Hepatocyte (in vitro differentiated cells): ENCODE results near the gene LHFPL4. TPM values are rescaled to one million over a fixed set of nuclear protein-coding genes. Genes with fewer than 3 reads are reported as not detected.
"Not testable (repeated sequence)": the region's sequence is repeated elsewhere in the genome, so short reads cannot be mapped to it uniquely, and the experiment has no call there.

Experiments used
- DNase-seq: peaks from one replicate; pipeline ENCODE4 v3.0.0-alpha.2; 2016; ENCODE audit warnings: low spot score
- H2AFZ ChIP-seq: fragments of 200-600 bp; sonication (generic); 2 replicates; pipeline ENCODE4 v1.6.0; 2016; ENCODE audit warnings: antibody characterized with exemption, mild to moderate bottlenecking
- H3K27ac ChIP-seq: fragments of 200-600 bp; sonication (generic); 2 replicates; pipeline ENCODE4 v1.5.1; 2016; ENCODE audit warnings: mild to moderate bottlenecking
- H3K27me3 ChIP-seq: fragments of 200-600 bp; sonication (generic); 2 replicates; pipeline ENCODE4 v1.6.1; 2016
- H3K36me3 ChIP-seq: fragments of 200-600 bp; sonication (generic); replicated peaks from 2 replicates; pipeline ENCODE4 v1.5.1; 2016; ENCODE audit warnings: low read depth; ENCODE audit not compliant: insufficient read depth
- H3K4me1 ChIP-seq: fragments of 200-600 bp; sonication (generic); 2 replicates; pipeline ENCODE4 v1.5.1; 2016; ENCODE audit warnings: mild to moderate bottlenecking, moderate library complexity; ENCODE audit not compliant: insufficient read depth
- H3K4me2 ChIP-seq: fragments of 200-600 bp; sonication (generic); 2 replicates; pipeline ENCODE4 v1.6.0; 2016
- H3K4me3 ChIP-seq: fragments of 200-600 bp; sonication (generic); 2 replicates; pipeline ENCODE4 v1.5.1; 2016; ENCODE audit warnings: mild to moderate bottlenecking
- H3K79me2 ChIP-seq: fragments of 200-600 bp; sonication (generic); 2 replicates; pipeline ENCODE4 v1.6.0; 2017; ENCODE audit warnings: mild to moderate bottlenecking
- H3K9me2 ChIP-seq: fragments of 200-600 bp; sonication (generic); replicated peaks from 2 replicates; pipeline ENCODE4 v1.6.0; 2017; ENCODE audit warnings: mild to moderate bottlenecking; ENCODE audit not compliant: insufficient read depth
- H3K9me3 ChIP-seq: fragments of 200-600 bp; sonication (generic); 2 replicates; pipeline ENCODE4 v1.5.1; 2016; ENCODE audit warnings: low read depth, mild to moderate bottlenecking
- H4K20me1 ChIP-seq: fragments of 200-600 bp; sonication (generic); 2 replicates; pipeline ENCODE4 v1.6.0; 2016; ENCODE audit warnings: mild to moderate bottlenecking; ENCODE audit not compliant: insufficient read depth, poor library complexity, severe bottlenecking
- EZH2 ChIP-seq: fragments of 200-600 bp; sonication (generic); IDR thresholded peaks from 2 replicates; pipeline ENCODE4 v1.6.1; 2016; ENCODE audit warnings: antibody characterized with exemption, mild to moderate bottlenecking, borderline replicate concordance
- EZH2phosphoT487 ChIP-seq: fragments of 200-600 bp; sonication (generic); IDR thresholded peaks from one replicate; pipeline ENCODE4 v1.6.1; 2018; ENCODE audit warnings: antibody characterized with exemption, mild to moderate bottlenecking, low read depth, moderate library complexity; ENCODE audit not compliant: unreplicated experiment, severe bottlenecking
- WGBS: methylation state at CpG from one replicate; pipeline ENCODE4 v1.1.6; 2016; ENCODE audit warnings: low lambda C conversion rate; ENCODE audit errors: missing lambda C conversion rate; 5-methylcytosine and 5-hydroxymethylcytosine counted together
- polyA plus RNA-seq: library from polyadenylated mRNA; unstranded; fragments of >200 nt; fragmentation: Nextera tagmentation; extraction: Ambion mirVana; gene quantifications from 2 replicates; pipeline ENCODE4 v1.2.1, GENCODE V29; 2016
- total RNA-seq: library from RNA; depleted of rRNA; stranded (reverse); fragments of >200 nt; gene quantifications from 2 replicates; pipeline ENCODE4 v1.2.3, GENCODE V29; 2014
- TF ChIP-seq, protein P1 (sequence below): fragments of 200-600 bp; sonication (generic); IDR thresholded peaks from 2 replicates; pipeline ENCODE4 v1.5.1; 2016; ENCODE audit warnings: antibody characterized with exemption, mild to moderate bottlenecking; ENCODE audit not compliant: poor library complexity

The LHFPL4 gene
- total and polyA plus RNA-seq, 2 experiments from 2014 or later: 0.34 TPM; not detected in 1

DNA sequence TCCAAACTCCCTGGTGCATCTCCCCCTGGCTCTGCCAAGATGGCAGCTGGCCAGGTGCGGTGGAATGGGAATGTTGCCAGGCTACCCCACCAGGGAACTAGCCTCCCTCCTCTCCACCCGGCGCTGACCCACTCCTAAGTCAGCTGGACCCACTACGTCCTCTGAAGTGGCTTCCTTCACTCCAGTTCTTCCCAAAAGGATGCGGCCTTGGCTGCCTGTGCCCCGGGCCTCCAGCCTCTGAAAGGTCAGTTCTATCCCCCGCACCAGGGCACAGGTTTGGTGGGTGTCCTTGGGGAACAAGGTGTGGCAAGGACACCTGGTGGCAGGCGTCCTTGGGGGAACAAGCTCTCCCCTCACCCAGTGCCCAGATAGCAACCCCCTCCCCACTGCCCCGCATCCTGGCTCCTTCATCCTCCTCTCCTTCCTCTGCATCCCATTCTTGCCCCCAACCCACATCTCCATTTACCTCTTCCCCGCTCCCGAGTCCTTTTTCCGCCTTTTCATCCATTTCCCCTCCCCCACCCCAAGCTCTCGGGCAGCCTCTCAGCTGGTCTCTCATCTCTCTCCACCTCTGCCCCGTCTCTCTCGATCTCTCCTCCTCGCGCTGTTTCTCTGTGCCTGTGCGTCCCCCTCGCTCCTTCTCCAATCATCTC, 54.0 kb downstream of the LHFPL4 start:
- no peak overlapping the region for H2AFZ ChIP-seq

DNA sequence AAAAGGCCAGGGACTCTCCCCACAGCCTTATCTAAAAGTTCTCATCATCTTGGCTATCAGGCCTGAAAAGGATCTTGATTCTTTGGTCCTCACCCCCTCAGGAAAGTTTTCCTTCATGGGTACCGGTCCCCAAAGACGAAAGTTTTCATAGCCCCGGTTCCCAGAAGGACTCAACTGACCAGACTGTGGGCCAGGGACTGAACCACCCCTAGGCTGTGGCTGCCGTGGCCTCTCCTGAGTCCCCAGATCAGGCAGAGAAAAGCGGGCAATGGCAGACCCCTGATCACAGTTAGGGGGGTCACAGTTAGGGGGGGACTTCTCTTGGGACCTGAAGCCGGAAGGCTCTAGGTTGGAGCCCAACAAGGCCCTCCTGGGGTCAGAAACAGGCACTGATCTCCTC, 54.8 kb downstream of the LHFPL4 start:
- no peaks in the 10 kb centered on the region for H3K79me2 ChIP-seq
- 94% methylated on average over 6 of the region's 6 CpGs for WGBS
- H3K36me3 ChIP-seq: no peaks in the 10 kb centered on the region
- no peak overlapping the region for H3K4me2 ChIP-seq
- no peaks in the 10 kb centered on the region for H4K20me1 ChIP-seq
- H3K4me1 ChIP-seq: no peaks in the 10 kb centered on the region
- H2AFZ ChIP-seq: no peak overlapping the region
- H3K9me3 ChIP-seq: no peaks in the 10 kb centered on the region
- no peak overlapping the region for H3K4me3 ChIP-seq
- no peaks in the 10 kb centered on the region for H3K9me2 ChIP-seq
- H3K27ac ChIP-seq: no peak overlapping the region
- no peak for DNase-seq
- TF ChIP-seq, protein P1, sequence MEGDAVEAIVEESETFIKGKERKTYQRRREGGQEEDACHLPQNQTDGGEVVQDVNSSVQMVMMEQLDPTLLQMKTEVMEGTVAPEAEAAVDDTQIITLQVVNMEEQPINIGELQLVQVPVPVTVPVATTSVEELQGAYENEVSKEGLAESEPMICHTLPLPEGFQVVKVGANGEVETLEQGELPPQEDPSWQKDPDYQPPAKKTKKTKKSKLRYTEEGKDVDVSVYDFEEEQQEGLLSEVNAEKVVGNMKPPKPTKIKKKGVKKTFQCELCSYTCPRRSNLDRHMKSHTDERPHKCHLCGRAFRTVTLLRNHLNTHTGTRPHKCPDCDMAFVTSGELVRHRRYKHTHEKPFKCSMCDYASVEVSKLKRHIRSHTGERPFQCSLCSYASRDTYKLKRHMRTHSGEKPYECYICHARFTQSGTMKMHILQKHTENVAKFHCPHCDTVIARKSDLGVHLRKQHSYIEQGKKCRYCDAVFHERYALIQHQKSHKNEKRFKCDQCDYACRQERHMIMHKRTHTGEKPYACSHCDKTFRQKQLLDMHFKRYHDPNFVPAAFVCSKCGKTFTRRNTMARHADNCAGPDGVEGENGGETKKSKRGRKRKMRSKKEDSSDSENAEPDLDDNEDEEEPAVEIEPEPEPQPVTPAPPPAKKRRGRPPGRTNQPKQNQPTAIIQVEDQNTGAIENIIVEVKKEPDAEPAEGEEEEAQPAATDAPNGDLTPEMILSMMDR: no peak
- no peak for TF ChIP-seq EZH2phosphoT487
- TF ChIP-seq EZH2: no peak
- H3K27me3 ChIP-seq: peaks cover 30% of the 10 kb centered on the region

More for the DNA sequence above, 54.0 kb downstream of the LHFPL4 start:
- no peak overlapping the region for H3K4me3 ChIP-seq
- peaks cover 30% of the 10 kb centered on the region for H3K27me3 ChIP-seq
- no peaks in the 10 kb centered on the region for H3K9me3 ChIP-seq
- H3K79me2 ChIP-seq: no peaks in the 10 kb centered on the region
- H3K9me2 ChIP-seq: no peaks in the 10 kb centered on the region
- H3K4me1 ChIP-seq: no peaks in the 10 kb centered on the region
- TF ChIP-seq EZH2 (no peak), EZH2phosphoT487 (no peak)
- TF ChIP-seq, protein P1: no peak
- no peak for DNase-seq
- no peaks in the 10 kb centered on the region for H3K36me3 ChIP-seq
- 46% methylated on average over 16 of the region's 19 CpGs for WGBS
- no peaks in the 10 kb centered on the region for H4K20me1 ChIP-seq
- peak overlapping the region; percentile 66 for H3K4me2 ChIP-seq
- no peak overlapping the region for H3K27ac ChIP-seq

DNA sequence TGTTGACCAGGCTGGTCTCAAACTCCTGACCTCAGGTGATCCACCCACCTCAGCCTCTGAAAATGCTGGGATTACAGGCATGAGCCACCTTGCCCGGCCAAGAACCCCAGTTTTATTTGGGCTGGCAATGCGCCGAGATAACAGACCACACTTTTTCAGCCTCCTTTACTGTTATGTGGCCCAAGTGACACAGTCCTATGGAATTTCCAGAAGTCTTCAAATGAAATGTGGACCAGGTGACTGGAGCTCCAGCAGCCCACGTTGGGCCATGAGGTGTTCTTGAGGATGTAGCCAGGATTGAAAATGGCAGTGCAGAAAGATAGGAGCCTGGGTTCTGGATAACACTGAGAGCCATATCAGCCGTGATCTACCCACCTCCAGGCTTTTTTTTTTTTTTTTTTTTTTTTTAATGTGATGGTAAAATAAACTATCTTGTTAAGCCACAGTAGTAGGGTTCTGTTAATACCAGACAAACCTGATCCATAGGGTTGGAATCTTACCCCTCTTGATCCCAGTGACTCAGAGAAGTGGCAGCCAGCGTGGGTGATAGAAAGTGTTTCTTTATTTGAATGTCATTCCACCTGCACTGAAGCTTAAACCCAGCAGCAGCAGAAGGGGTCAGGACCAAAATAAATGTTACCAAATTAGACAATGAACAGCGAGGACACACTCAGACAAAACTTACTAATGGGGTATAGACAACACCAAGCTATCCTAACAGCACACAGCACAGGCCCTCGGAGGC, 55.6 kb downstream of the LHFPL4 start:
- no peak overlapping the region for H3K4me3 ChIP-seq
- H3K27ac ChIP-seq: no peak overlapping the region
- DNase-seq: no peak
- no peaks in the 10 kb centered on the region for H4K20me1 ChIP-seq
- no peaks in the 10 kb centered on the region for H3K79me2 ChIP-seq
- no peaks in the 10 kb centered on the region for H3K9me2 ChIP-seq
- no peak overlapping the region for H3K4me2 ChIP-seq
- H3K9me3 ChIP-seq: no peaks in the 10 kb centered on the region
- no peaks in the 10 kb centered on the region for H3K4me1 ChIP-seq
- H3K27me3 ChIP-seq: peaks cover 30% of the 10 kb centered on the region
- TF ChIP-seq EZH2: no peak
- WGBS: 82% methylated on average over 8 of the region's 8 CpGs
- H3K36me3 ChIP-seq: no peaks in the 10 kb centered on the region
- no peak overlapping the region for H2AFZ ChIP-seq

DNA sequence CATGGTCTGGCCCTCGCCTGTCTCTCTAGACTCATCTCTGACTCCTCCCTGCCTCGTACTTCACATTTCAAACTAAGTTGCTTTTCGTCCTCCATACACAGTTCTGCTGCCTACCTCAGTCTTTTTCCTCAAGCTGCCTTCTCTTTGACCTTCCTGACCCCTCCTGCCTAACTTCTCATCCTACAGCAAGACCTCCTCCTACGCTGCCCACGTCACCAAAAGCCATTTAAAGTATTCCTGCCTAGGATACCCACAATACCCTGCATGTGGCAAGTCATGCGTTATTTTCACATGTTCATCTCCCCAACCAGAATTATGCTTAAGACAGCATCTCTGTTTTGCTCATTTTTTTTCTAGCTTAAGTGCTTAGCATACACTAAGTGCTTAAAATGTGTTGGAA, 56.7 kb downstream of the LHFPL4 start:
- TF ChIP-seq, protein P1: no peak
- TF ChIP-seq EZH2phosphoT487 (no peak), EZH2 (no peak)
- no peak overlapping the region for H3K4me3 ChIP-seq
- no peak overlapping the region for H2AFZ ChIP-seq
- peaks cover 30% of the 10 kb centered on the region for H3K27me3 ChIP-seq
- 83% methylated on average over 6 of the region's 6 CpGs for WGBS
- H4K20me1 ChIP-seq: no peaks in the 10 kb centered on the region
- DNase-seq: no peak
- no peaks in the 10 kb centered on the region for H3K9me2 ChIP-seq
- no peaks in the 10 kb centered on the region for H3K79me2 ChIP-seq
- H3K4me2 ChIP-seq: no peak overlapping the region
- H3K9me3 ChIP-seq: no peaks in the 10 kb centered on the region
- no peaks in the 10 kb centered on the region for H3K36me3 ChIP-seq
- H3K27ac ChIP-seq: no peak overlapping the region
- H3K4me1 ChIP-seq: no peaks in the 10 kb centered on the region

DNA sequence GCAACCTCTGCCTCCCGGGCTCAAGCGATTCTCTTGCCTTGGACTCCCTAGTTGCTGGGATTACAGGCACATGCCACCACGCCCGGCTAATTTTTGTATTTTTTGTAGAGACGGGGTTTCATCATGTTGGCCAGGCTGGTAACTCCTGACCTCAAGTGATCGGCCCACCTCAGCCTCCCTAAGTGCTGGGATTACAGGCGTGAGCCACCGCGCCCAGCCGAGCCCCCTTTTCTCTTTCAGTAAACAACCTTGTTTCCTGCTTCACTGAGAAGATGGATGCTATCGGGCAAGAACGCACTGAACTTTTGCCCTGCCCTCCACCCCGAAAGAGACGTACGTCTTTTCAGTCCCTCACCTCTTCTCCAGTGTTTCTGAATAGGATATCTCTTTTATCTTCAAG, 59.6 kb downstream of the LHFPL4 start:
- H3K27ac ChIP-seq, H3K9me3 ChIP-seq, H3K4me3 ChIP-seq, H2AFZ ChIP-seq, H3K4me1 ChIP-seq, H3K9me2 ChIP-seq, H3K27me3 ChIP-seq, H3K36me3 ChIP-seq, H3K4me2 ChIP-seq, DNase-seq, H4K20me1 ChIP-seq, H3K79me2 ChIP-seq: not testable (repeated sequence)
- WGBS: 95% methylated on average over 15 of the region's 15 CpGs
